Stimulated activated naive CD4-positive, alpha-beta T cell (primary cell): ENCODE results near the gene CEACAM16.
"Not testable (repeated sequence)": the region's sequence is repeated elsewhere in the genome, so short reads cannot be mapped to it uniquely, and the experiment has no call there.

Experiments
- DNase-seq, 6 experiments: peaks; one replicate each; lab custom pipeline; 2025; lab: John Stamatoyannopoulos, UW

Gene CEACAM16

DNA sequence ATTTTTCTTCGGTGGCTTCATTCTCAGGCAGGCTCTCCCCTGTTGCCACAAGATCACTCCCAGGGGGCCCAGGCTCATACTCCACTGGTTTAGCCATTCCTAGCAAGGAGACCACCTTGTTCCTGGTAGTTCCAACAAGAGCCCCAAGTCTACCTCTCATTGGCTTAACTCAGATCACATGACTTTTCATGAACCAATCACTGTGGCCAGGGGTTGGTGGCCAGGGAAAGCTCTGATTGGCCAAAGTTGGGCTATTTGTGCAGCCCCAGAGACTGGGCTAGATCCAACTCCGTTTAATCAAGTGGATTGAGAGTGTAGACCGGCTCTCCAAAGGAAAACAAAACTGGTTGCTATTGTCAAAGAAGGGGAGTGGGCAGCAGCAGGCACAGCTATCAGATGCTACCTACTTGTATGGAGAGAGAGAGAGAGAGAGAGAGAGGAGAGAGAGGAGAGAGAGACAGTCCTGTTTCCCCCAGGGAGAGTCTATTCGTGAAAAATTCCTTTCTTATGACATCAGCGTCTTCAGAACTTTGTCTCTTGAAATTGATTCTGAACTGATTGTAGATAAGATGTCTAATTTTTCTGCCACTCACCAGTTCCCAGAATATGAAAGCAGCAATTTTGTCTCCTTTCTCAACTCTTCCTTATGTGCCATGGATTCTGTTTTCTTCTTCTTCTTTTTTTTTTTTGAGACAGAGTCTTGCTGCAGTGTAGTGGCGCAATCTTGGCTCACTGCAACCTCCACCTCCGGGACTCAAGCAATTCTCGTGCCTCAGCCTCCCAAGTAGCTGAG, 21.7 kb upstream of the CEACAM16 start:
- DNase-seq = no peak

GRCh38 chr19:44680536-44680935, 18.4 kb upstream of the CEACAM16 start:
- DNase-seq = no peak

- no peak for DNase-seq
Observed at GRCh38 chr19:44681992-44682790, 16.8 kb upstream of the CEACAM16 start.

DNA sequence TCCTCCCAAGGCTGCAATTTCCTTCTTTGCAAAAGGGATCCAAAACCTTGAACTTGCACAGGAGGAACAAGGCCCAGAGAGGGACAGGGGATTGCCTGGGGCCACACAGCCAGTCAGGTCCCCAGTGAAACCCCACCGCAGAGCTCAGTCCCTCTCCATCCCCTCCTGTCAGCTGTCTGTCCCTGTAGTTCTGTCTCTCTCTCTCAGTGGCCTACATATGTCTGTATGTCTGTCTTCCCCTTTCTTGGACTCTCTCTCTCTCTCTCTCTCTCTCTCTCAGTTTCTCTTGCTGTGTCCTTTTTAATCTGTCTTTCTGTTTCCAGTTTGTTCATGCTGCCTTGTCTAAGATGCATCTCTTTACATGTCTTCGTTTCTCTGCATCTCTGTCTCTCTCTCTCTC, 16.1 kb upstream of the CEACAM16 start:
- DNase-seq = no peak

- no peak for DNase-seq
Observed at GRCh38 chr19:44683434-44684210, 15.3 kb upstream of the CEACAM16 start.

DNA sequence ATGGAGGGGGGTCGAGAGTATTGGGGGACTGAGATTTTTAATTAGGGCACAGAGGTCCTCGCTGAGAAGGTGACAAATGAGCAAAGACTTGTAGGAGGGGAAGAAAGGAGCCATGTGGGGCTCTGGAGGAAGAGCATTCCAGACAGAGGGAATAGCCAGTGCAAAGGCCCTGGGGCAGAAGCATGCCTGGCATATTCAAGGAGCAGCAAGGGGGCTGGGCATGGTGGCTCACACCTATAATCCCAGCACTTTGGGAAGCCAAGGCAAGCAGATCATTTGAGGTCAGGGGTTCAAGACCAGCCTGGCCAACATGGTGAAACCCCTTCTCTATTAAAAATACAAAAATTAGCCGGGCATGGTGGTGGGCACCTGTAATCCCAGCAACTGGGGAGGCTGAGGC, 14.6 kb upstream of the CEACAM16 start:
- not testable (repeated sequence) for DNase-seq

- DNase-seq = no peak
Observed at GRCh38 chr19:44684892-44685863, 13.8 kb upstream of the CEACAM16 start.

DNA sequence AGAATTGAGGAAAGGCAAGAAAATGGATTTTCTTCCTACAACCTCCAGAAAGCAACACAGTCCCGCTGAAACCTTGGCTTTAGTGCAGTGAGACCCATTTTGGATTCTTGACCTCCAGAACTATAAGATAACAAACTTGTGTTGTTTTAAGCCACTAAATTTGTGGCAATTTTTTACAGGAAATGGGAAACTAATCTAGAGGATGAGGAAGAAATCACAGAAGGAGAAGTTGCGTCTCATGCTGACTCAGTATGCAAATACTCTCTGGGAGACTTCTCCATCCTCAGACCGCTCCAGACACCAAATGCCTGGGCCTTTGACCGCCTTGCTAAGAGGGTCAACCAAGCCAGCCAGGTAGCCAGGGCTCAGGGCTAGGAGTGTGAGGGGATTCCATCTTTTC, 13.1 kb upstream of the CEACAM16 start:
- DNase-seq = no peak

DNA sequence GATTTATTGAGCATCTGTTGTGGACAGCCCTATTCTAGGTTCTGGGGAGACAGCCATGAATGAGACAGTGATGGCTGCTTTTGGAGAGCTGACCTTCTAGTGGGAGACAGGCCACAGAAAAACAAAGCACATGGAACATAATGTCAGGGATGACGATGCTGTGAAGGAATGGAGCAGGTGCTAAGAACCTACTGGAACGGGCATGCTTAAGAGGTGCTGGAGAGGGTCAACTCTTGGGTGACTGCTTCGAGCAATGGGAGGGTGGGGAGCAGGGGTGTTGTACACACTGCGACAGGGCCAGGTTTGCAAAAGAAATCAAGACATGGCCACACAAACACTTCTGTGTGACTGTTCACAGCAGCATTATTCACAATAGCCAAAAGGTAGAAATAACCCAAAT, 12.1 kb upstream of the CEACAM16 start:
- DNase-seq = no peak

- DNase-seq = no peak
Observed at GRCh38 chr19:44687888-44688287, 11.1 kb upstream of the CEACAM16 start.

- DNase-seq = peak; percentile 28 to 74 (median 71)
Observed at GRCh38 chr19:44689290-44690130, 9.4 kb upstream of the CEACAM16 start.

- DNase-seq = no peak
Observed at GRCh38 chr19:44690131-44690440, 8.9 kb upstream of the CEACAM16 start.

- DNase-seq = peak in 2 of 6 experiments; percentile 42 to 59
Observed at GRCh38 chr19:44692379-44692721, 6.6 kb upstream of the CEACAM16 start.

- peak in 1 of 6 experiments; percentile 2 for DNase-seq
Observed at GRCh38 chr19:44694184-44694579, 4.8 kb upstream of the CEACAM16 start.

- no peak for DNase-seq
Observed at GRCh38 chr19:44696939-44697669, 1.8 kb upstream of the CEACAM16 start.

DNA sequence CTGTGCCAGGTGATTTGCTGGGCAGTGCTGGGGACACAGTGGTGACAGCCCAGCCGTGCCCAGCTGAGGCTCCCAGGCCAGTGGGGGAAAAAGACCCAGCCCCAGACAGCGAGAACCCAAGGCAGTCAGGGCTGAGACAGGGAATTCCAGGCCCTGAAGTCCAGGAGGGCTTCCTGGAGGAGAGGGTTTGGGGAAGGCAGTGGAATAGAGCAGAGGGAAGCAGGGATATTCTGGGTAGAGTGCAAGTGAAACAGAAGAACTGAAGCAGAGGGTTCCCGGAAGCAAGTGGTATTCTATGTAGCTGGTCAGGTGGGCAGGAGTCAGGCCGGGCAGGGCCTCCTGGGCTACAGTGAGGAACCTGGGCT, 1.3 kb upstream of the CEACAM16 start:
- no peak for DNase-seq

DNA sequence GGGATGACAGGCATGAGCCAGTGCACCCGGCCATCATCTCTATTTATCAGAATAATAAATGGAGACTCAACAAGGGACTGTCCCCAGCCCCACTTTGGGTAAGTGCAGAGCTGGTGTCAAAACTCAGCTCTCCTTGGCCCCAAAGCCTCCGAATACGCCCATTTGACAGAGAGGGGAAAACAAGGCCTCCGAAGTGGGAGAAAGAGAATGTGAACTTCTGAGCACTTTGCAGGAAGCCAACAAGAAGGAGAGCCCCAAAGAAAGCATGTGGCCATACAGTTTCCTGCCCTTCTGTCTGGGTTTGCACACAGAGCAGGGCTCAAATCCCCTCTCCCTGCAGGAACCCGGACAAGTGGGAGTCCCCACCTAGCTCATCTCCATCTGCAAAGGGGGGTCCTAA, 1.6 kb downstream of the CEACAM16 start:
- DNase-seq = no peak

- DNase-seq = no peak
Observed at GRCh38 chr19:44701228-44701627, 2.3 kb downstream of the CEACAM16 start.

DNA sequence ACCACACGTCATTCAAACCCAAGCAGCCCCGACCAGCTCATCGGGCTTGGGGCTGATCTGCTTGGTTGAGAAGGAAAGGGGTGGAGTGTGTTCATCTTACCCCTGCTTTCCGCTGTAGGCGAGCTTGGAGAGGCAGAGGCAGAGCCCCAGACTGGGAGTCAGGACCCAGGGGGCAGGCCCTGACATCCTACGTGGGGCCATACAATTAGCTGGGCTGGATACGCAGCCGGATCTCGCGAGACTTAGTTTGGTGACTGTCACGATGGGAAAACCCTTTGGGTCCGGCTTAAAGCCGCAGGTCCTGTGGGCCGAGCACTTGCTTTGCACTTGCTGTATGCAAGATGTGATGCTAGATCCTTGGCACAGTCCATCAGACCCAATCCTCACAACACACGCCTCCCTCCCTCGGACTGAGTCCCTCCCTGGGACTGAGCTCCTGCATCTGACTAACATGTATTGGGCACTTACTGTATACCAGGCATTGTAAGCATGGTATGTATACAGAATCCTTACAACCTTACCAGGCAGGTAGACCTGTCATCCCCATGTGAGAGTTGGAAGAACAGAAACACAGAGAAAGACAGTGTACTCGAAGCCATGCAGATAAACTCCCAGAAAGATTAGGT, 3.7 kb downstream of the CEACAM16 start:
- no peak for DNase-seq
